SK-N-SH (cell line): ENCODE measurements around the gene CKS2. TPM values are rescaled to one million over a fixed set of nuclear protein-coding genes. Genes with fewer than 3 reads are reported as not detected.
"Not testable (repeated sequence)": the region's sequence is repeated elsewhere in the genome, so short reads cannot be mapped to it uniquely, and the experiment has no call there.

ENCODE experiments used
- CTCF ChIA-PET: fragments of 300-600, 350-600 bp; formaldehyde crosslinking; extraction: SDS; loops from one replicate; lab custom pipeline; 2021; lab: Yijun Ruan, JAX
- POLR2A ChIA-PET: fragments of 350-600 bp; sonication (Branson Sonifier 250); formaldehyde crosslinking; extraction: SDS; loops from one replicate; lab custom pipeline; 2020; ENCODE audit warnings: antibody characterized with exemption, inconsistent platforms; lab: Yijun Ruan, JAX
- DNase-seq: peaks from one replicate; pipeline ENCODE4 v3.0.0; 2012
- H2AFZ ChIP-seq: fragments of 200-600 bp; sonication (generic); 2 replicates; pipeline ENCODE4 v1.8.1; 2016; ENCODE audit warnings: antibody characterized with exemption, mild to moderate bottlenecking, low read depth
- H3F3A ChIP-seq: fragments of 200-600 bp; sonication (generic); replicated peaks from 2 replicates; pipeline ENCODE3; 2016; ENCODE audit warnings: antibody characterized with exemption, mild to moderate bottlenecking; ENCODE audit not compliant: insufficient read depth
- H3K27ac ChIP-seq, 2 experiments: fragments of 200-500 bp in 1 of 2; fragments of 200-600 bp in 1 of 2; sonication (Bioruptor generic) in 1 of 2; sonication (generic), shearing (Covaris generic) in 1 of 2; 2 replicates each; pipeline versions ENCODE4 v1.5.1 to v1.6.1; 2014 to 2016; ENCODE audit warnings: low read depth in 2 of 2, inconsistent platforms in 1 of 2, low read length in 1 of 2, mild to moderate bottlenecking in 1 of 2, mixed read lengths in 1 of 2
- H3K27me3 ChIP-seq: fragments of 200-600 bp; sonication (generic), shearing (Covaris generic); 2 replicates; pipeline ENCODE4 v1.6.1; 2016; ENCODE audit warnings: mixed run types; ENCODE audit not compliant: insufficient read depth
- H3K36me3 ChIP-seq, 2 experiments: fragments of 200-500 bp in 1 of 2; fragments of 200-600 bp in 1 of 2; sonication (Bioruptor generic) in 1 of 2; sonication (generic) in 1 of 2; replicated peaks in 1 of 2; 2 replicates each; pipeline versions ENCODE3 to v1.5.1; 2014 to 2016; ENCODE audit warnings: low read length in 1 of 2, mild to moderate bottlenecking in 1 of 2; ENCODE audit not compliant: insufficient read depth in 2 of 2, control insufficient read depth in 1 of 2
- H3K4me1 ChIP-seq, 2 experiments: fragments of 200-500 bp in 1 of 2; fragments of 200-600 bp in 1 of 2; sonication (Bioruptor generic) in 1 of 2; sonication (generic), shearing (Covaris generic) in 1 of 2; 2 replicates each; pipeline versions ENCODE4 v1.5.1 to v1.6.1; 2014 to 2016; ENCODE audit warnings: low read depth in 1 of 2, low read length in 1 of 2, mixed run types in 1 of 2; ENCODE audit not compliant: insufficient read depth in 2 of 2, control insufficient read depth in 1 of 2
- H3K4me2 ChIP-seq: fragments of 200-600 bp; sonication (generic), shearing (Covaris generic); 2 replicates; pipeline ENCODE4 v1.6.1; 2017; ENCODE audit warnings: mixed run types
- H3K4me3 ChIP-seq, 2 experiments: fragments of 200-500 bp in 1 of 2; fragments of 200-600 bp in 1 of 2; sonication (Bioruptor generic) in 1 of 2; sonication (generic), shearing (Covaris generic) in 1 of 2; 2 replicates each; pipeline versions ENCODE4 v1.5.1 to v1.8.1; 2014 to 2016; ENCODE audit warnings: low read depth in 2 of 2, inconsistent platforms in 1 of 2, low read length in 1 of 2, mild to moderate bottlenecking in 1 of 2, mixed read lengths in 1 of 2, moderate library complexity in 1 of 2
- H3K79me2 ChIP-seq: fragments of 200-600 bp; sonication (generic); 2 replicates; pipeline ENCODE4 v1.8.1; 2017; ENCODE audit warnings: mild to moderate bottlenecking; ENCODE audit not compliant: insufficient read depth
- H3K9ac ChIP-seq: fragments of 200-600 bp; sonication (generic); 2 replicates; pipeline ENCODE4 v1.6.1; 2017; ENCODE audit warnings: mixed run types
- H3K9me2 ChIP-seq: fragments of 200-600 bp; sonication (generic); 2 replicates; pipeline ENCODE4 v1.6.1; 2017; ENCODE audit warnings: mixed run types
- H3K9me3 ChIP-seq: fragments of 200-600 bp; sonication (generic); 2 replicates; pipeline ENCODE4 v1.6.1; 2017; ENCODE audit warnings: mixed run types, mild to moderate bottlenecking, moderate library complexity
- H4K20me1 ChIP-seq: fragments of 200-600 bp; sonication (generic); 2 replicates; pipeline ENCODE4 v1.6.1; 2017; ENCODE audit warnings: mild to moderate bottlenecking, mixed run types; ENCODE audit not compliant: insufficient read depth
- CHD2 ChIP-seq: fragments of 150-350 bp; IDR thresholded peaks from 2 replicates; pipeline ENCODE4 v1.6.1; 2018; ENCODE audit warnings: low read length; ENCODE audit not compliant: partially characterized antibody
- ELF1 ChIP-seq: IDR thresholded peaks from 2 replicates; pipeline ENCODE4 v1.4.0; 2012
- GABPA ChIP-seq: IDR thresholded peaks from 2 replicates; pipeline ENCODE4 v1.4.0; 2012; ENCODE audit warnings: low read depth, mild to moderate bottlenecking
- MAX ChIP-seq: IDR thresholded peaks from 2 replicates; pipeline ENCODE4 v1.4.0; 2012; ENCODE audit warnings: low read depth
- NRF1 ChIP-seq: IDR thresholded peaks from 2 replicates; pipeline ENCODE4 v1.6.1; 2012; ENCODE audit warnings: low read depth, mild to moderate bottlenecking, low read length
- RAD21 ChIP-seq: IDR thresholded peaks from 2 replicates; pipeline ENCODE4 v1.6.1; 2012; ENCODE audit warnings: mild to moderate bottlenecking, low read length
- REST ChIP-seq: IDR thresholded peaks from 2 replicates; pipeline ENCODE4 v1.6.1; 2012; ENCODE audit warnings: mild to moderate bottlenecking, low read depth, low read length, moderate library complexity
- SIN3A ChIP-seq: IDR thresholded peaks from 2 replicates; pipeline ENCODE4 v1.6.1; 2012; ENCODE audit warnings: low read depth, mild to moderate bottlenecking, low read length, moderate library complexity, borderline replicate concordance
- TEAD4 ChIP-seq: IDR thresholded peaks from 2 replicates; pipeline ENCODE4 v1.4.0; 2012; ENCODE audit warnings: mild to moderate bottlenecking, borderline replicate concordance; ENCODE audit not compliant: insufficient read depth
- USF2 ChIP-seq: fragments of 150-350 bp; IDR thresholded peaks from 2 replicates; pipeline ENCODE4 v1.6.1; 2017; ENCODE audit warnings: antibody characterized with exemption, low read length, low read depth, borderline replicate concordance
- YY1 ChIP-seq: IDR thresholded peaks from 2 replicates; pipeline ENCODE4 v1.4.0; 2012; ENCODE audit warnings: low read depth, mild to moderate bottlenecking
- WGBS: methylation state at CpG from one replicate; pipeline ENCODE4 v1.1.6; 2017; ENCODE audit warnings: low lambda C conversion rate; 5-methylcytosine and 5-hydroxymethylcytosine counted together
- polyA plus RNA-seq, 3 experiments: library from polyadenylated mRNA; depleted of rRNA; stranded (reverse); fragments of >200 nt; gene quantifications; 2 replicates each; pipeline ENCODE4 v1.2.3, GENCODE V29; 2012
- TF ChIP-seq, protein P1 (sequence below): IDR thresholded peaks from 2 replicates; pipeline ENCODE4 v1.4.0; 2012; ENCODE audit warnings: low read depth, borderline replicate concordance
- TF ChIP-seq, protein P2 (sequence below): IDR thresholded peaks from 2 replicates; pipeline ENCODE4 v1.4.0; 2012; ENCODE audit warnings: low read depth, borderline replicate concordance

Gene CKS2
- polyA plus RNA-seq, 1 of the 3 experiments (the other 2 are of a cell fraction) = 362 TPM

DNA sequence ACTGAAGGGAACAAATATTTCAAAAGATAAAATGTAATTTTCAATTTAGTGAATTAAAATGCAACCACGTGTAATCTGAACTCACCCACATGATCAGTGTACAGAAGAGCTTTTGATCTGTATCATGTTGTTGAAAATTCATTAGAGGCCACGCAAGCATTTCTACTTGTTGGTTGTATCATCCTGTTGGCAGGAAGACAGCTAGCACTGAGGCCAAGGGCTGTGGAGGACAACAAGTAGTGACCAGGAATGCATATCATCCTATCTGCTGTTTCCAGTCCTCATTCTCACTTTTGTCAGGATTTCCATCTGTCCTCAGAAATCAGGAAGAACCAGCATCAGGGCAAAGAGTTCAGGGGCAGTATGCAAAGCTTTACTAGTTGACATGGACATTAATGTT is 29.9 kb upstream of the CKS2 start:
- no peak overlapping the region for H3K27ac ChIP-seq
- WGBS = 56% methylated on average over 2 of the region's 2 CpGs
- TF ChIP-seq, protein P1, sequence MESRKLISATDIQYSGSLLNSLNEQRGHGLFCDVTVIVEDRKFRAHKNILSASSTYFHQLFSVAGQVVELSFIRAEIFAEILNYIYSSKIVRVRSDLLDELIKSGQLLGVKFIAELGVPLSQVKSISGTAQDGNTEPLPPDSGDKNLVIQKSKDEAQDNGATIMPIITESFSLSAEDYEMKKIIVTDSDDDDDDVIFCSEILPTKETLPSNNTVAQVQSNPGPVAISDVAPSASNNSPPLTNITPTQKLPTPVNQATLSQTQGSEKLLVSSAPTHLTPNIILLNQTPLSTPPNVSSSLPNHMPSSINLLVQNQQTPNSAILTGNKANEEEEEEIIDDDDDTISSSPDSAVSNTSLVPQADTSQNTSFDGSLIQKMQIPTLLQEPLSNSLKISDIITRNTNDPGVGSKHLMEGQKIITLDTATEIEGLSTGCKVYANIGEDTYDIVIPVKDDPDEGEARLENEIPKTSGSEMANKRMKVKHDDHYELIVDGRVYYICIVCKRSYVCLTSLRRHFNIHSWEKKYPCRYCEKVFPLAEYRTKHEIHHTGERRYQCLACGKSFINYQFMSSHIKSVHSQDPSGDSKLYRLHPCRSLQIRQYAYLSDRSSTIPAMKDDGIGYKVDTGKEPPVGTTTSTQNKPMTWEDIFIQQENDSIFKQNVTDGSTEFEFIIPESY = no peak
- no peak for TF ChIP-seq REST
- TF ChIP-seq NRF1 = no peak
- TF ChIP-seq MAX = no peak
- no peak for TF ChIP-seq RAD21
- TF ChIP-seq YY1 = no peak
- no peak for TF ChIP-seq TEAD4
- TF ChIP-seq, protein P2, sequence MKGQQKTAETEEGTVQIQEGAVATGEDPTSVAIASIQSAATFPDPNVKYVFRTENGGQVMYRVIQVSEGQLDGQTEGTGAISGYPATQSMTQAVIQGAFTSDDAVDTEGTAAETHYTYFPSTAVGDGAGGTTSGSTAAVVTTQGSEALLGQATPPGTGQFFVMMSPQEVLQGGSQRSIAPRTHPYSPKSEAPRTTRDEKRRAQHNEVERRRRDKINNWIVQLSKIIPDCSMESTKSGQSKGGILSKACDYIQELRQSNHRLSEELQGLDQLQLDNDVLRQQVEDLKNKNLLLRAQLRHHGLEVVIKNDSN = no peak
- TF ChIP-seq ELF1 = no peak
- TF ChIP-seq SIN3A = no peak
- no peak for TF ChIP-seq USF2
- TF ChIP-seq GABPA = no peak
- TF ChIP-seq CHD2 = no peak
- H3K36me3 ChIP-seq = no peaks in the 10 kb centered on the region
- no peak overlapping the region for H2AFZ ChIP-seq
- no peaks in the 10 kb centered on the region for H3K79me2 ChIP-seq
- no peak for DNase-seq
- H3K27me3 ChIP-seq = no peaks in the 10 kb centered on the region
- ChIA-PET CTCF (interaction anchor here (0.7 to 4.0 kb wide), 2 partner anchors 104 to 539 kb away, joined by 3 to 64 read pairs; partner anchors contain the start of gene SHC3), POLR2A (interaction anchor here (1.3 kb wide), 1 partner anchor 29 kb away, joined by 4 read pairs; no protein-coding TSS in a partner anchor)
- no peaks in the 10 kb centered on the region for H3K4me1 ChIP-seq
- no peaks in the 10 kb centered on the region for H3F3A ChIP-seq
- no peaks in the 10 kb centered on the region for H4K20me1 ChIP-seq
- no peak overlapping the region for H3K4me3 ChIP-seq
- H3K9me2 ChIP-seq = no peaks in the 10 kb centered on the region
- H3K9me3 ChIP-seq = no peaks in the 10 kb centered on the region
- no peak overlapping the region for H3K9ac ChIP-seq
- H3K4me2 ChIP-seq = no peak overlapping the region

- H2AFZ ChIP-seq, H4K20me1 ChIP-seq, H3K36me3 ChIP-seq, H3K79me2 ChIP-seq, POLR2A ChIA-PET, H3K4me3 ChIP-seq, H3K9ac ChIP-seq, H3K9me2 ChIP-seq, H3K4me2 ChIP-seq, H3K9me3 ChIP-seq, H3K27ac ChIP-seq, CTCF ChIA-PET, H3K27me3 ChIP-seq, H3K4me1 ChIP-seq, H3F3A ChIP-seq: not testable (repeated sequence)
- DNase-seq = peak; percentile 52
- 76% methylated on average over 18 of the region's 42 CpGs for WGBS
These were observed 28.6 kb upstream of the CKS2 start for GRCh38 chr9:89282248-89282968.
